ENCODE measurements around the gene IRGM.

GRCh38 chr5:150846654-150847333 is 473 bp downstream of the IRGM start:
- TF ChIP-seq CTCF (IDR thresholded peaks at IDR 0.05) (peak; percentile 52), POLR2A (IDR thresholded peaks at IDR 0.05; ENCODE audit: low read length) (no peak), HEYL (CRISPR knock-in tag; IDR thresholded peaks at IDR 0.05) (no peak), RCOR1 (IDR thresholded peaks at IDR 0.05; ENCODE audit: low read depth, low read length) (no peak), ESRRA (IDR thresholded peaks at IDR 0.05; ENCODE audit: borderline replicate concordance, low read length) (no peak), MAX (IDR thresholded peaks at IDR 0.05) (peak; percentile 78)

Measured in A549 (cell line).